NOMO-1 treated with DMSO at 0.1 percent for 48 hours (cell line): ENCODE data around the gene PCP2.

Experiments used
- DNase-seq: peaks from one replicate; lab custom pipeline; 2025; ENCODE audit not compliant: unreplicated experiment; lab: John Stamatoyannopoulos, UW

The PCP2 gene

DNA sequence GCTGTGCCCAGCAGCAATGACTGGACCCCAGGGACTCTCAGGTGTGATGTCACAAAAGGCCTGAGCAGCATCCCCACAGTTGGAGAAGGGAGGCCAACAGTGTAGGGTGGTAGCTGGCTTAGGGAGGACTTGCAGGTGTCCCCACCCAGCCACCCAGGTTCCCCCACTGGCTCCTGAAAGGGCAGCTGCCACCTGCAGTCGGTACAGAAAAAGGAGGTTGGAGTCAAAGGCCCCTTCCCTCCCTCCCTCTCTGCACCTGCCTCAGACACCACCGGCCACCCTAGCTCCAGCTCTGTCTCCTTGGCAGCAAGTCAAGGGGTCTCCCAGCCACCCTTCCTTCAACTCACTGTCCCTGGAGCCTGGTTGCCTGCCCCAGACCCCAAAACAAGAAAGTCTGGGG lies at the start of gene PCP2:
Gene PCP2, minus strand, starts transcription at position 22 of the 400 bp plus-strand sequence. CDS start 262 bp downstream, outside the sequence.
- DNase-seq: no peak

DNA sequence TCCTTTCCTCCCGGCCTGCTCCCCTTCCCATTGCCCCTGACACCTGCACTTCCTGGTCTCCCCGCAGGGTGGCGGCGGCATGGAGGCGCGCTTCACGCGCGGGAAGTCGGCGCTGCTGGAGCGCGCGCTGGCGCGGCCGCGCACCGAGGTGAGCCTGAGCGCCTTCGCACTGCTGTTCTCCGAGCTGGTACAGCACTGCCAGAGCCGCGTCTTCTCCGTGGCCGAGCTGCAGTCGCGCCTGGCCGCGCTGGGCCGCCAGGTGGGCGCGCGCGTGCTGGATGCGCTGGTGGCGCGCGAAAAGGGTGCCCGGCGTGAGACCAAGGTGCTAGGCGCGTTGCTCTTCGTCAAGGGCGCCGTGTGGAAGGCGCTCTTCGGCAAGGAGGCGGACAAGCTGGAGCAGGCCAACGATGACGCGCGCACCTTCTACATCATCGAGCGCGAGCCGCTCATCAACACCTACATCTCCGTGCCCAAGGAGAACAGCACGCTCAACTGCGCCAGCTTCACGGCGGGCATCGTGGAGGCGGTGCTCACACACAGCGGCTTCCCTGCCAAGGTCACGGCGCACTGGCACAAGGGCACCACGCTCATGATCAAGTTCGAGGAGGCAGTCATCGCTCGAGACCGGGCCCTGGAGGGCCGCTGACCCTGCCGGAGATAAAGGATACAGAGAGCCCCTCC lies 48.8 kb upstream of the PCP2 start:
- DNase-seq: no peak

DNA sequence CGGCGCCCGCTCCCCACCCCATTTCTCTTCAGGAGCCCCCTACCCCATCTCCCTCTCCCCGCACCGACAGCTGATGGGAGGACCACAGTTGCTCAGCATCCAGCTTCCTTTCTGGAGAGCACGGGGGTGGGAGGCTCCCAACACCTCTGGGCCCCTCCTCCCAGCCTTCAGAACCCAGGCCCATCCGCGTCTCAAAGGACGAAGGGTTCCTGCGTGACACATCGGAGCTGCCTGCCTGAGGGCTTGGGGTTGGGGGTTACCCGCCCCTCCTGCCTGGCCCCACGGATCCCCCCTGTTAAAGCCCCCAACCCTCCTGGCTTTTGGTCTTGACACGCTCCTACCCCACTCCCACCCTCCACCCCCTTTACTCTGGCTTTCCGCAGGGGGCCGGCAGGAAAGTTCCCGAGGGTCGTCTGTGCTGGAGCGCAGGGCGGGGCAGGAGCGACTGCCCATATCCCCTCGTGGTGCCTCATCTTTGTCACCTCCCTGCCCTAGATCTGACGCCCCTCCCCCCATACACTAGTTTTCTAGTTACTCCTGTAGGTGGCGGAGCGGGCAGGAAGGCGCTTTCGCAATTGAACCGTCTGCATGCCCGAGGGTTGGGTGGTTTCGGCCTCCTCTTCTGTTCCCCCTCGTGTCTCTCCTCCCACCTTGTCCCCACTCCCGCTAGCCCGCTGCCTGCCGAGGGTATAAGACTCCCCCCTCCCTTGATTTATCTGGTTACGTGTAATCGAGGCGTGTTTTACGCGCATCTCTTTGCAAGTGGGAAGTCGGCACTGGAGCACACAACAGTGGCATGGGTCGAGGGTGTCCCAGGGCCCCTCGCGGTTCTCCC lies 48.0 kb upstream of the PCP2 start:
- peak; percentile 98 for DNase-seq

DNA sequence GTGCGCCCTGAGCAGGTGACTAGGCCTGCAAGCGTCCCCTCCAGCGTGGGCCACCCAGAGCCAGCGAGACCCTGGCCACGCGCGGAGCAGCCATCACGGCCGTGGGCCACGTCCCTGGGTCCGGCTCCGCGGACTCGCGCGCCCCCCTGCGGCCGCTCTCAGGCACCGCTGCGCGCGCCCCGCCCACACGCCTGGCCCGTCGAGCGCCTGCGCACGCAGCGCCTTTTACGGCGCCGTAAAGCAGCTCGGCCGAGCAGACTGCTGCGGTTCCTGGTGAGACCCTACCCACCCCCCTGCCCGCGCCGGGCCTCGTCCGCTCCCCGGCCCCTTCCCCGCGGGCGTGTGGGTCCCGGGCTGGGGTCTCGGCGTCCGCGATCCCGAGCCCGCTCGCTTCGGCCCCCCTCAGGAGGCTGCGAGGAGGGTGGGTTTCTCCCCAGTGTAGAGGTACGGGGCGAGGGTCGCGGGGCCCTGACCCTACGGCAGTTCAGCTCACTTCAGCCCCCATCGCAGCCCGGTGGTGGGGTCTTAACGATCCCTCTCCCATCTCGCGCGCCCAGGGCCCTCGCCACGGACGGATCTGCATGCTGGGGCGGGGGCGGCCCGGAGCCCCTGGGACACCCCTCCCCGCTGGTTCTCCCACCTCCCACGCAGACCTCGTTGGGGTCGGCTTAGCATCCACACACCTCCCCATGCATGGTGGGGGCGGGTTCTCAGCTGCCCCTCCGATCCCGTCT lies 47.3 kb upstream of the PCP2 start, which contains the start of gene TRAPPC5:
Gene TRAPPC5, plus strand, starts transcription at position 228 of the 734 bp plus-strand sequence. CDS start 1,421 bp downstream, outside the sequence.
- DNase-seq: peak; percentile 76

DNA sequence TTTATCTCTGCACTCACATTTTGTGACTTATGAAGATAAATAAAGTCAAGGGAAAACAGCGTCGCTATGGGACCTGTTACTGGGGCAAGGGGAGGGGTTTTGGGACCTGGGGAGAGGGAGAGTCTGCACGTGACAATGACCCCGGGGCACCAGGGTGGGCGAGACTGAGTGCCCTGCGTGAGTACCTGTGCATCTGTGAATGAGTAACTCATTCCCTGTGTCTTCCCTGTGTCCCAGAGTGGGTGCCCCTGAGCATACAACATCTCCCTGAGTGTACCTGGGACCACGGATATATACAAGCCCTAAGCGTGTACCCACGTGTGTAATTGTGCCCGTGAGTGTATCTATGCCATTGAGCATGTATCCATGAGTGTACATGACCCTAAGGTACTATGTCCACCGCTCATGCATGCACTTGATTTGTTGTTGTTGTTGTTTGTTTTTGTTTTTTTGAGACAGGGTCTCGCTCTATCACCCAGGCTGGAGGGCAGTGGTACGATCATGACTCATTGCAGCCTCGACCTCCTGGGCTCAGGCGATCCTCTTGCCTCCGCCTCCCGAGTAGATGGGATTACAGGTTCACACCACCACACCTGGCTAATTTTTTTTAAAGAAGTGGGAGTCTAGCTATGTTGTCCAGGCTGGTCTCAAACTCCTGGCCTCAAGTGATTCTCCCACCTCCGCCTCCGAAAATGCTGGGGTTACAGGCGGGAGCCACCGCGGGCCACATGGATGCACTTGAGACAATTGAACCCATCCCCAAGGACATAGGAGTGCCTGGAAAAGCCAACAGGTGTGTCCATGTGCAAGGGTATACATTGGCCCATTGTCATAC lies 46.5 kb upstream of the PCP2 start:
- no peak for DNase-seq

DNA sequence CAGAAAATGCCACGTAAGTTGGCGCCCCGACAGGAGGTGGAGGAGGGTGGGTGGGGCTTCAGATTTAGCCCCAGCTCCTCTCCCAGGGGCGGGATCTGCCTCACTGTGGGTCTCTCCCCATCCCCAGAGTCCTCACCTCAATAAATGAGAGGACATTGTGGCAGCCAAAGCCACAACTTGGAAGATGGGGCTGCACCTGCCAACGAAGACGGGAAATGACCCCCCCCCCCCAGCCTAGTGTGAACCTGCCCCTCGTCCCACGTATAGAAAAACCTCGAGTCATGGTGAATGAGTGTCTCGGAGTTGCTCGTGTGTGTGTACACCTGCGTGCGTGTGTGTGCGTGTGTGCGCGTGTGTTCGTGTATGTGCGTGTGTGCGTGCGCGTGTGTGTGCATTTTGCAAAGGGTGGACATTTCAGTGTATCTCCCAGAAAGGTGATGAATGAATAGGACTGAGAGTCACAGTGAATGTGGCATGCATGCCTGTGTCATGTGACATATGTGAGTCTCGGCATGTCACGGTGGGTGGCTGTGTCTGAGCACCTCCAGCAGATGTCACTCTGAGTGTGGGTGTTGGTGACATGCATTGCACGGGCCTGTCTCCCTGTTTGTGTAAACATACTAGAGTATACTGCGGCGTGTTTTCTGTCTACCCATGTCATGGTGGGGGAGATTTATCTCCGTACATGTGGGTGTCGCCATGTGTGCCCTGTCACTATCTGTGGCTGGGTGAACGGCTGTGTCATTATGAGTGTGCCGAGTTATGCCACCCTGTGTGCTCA lies 45.6 kb upstream of the PCP2 start:
- DNase-seq: peak; percentile 26

DNA sequence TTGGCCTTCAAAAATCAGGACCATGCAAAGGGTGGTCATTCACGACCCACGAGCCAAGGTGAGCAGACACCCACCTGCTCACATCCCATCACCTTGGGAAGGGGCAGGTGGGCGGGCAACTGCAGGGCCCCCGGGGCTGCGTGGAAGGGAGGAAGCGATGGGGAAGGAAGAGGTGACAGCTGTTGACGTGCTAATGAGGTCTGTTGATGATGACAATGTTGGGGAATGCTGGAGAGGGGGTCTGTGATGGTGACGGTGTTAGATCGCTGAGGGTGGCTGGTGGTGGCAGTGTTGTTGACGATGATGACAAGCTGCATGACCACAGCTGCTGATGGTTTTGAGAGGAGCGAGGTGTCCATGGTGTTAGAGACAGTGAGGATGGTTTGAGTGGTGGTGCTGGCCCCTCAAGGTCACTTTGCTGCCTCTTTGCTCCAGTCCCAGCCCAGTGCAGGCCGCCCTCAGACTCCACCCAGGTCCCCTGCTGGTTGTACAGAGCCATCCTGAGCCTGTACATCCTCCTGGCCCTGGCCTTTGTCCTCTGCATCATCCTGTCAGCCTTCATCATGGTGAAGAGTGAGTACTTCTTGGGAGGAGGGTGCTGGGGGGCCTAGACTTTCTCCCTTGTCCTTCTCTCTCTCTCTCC lies 44.3 kb upstream of the PCP2 start:
- DNase-seq: peak; percentile 40

DNA sequence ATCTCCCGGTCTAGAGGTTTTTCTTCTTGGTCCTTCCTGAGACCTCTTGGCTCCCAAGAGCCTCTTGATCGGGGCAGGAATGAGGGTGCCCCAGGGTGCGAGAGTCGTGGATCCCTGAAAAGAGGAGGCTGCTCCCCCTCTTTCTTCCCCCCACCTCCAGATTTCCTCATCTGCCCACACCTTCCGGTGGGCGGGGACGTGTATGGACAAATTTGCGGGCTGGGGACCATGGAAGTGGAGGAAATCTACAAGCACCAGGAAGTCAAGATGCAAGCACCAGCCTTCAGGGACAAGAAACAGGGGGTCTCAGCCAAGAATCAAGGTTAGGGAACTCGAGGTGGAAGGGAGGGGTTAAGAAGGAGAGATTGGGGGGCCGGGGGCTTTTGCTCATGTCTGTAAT lies 43.3 kb upstream of the PCP2 start, which contains the start of gene MCEMP1:
Gene MCEMP1, plus strand, starts transcription at position 237 of the 400 bp plus-strand sequence. Its CDS starts 31 bp downstream, at position 268.
- peak; percentile 28 for DNase-seq

DNA sequence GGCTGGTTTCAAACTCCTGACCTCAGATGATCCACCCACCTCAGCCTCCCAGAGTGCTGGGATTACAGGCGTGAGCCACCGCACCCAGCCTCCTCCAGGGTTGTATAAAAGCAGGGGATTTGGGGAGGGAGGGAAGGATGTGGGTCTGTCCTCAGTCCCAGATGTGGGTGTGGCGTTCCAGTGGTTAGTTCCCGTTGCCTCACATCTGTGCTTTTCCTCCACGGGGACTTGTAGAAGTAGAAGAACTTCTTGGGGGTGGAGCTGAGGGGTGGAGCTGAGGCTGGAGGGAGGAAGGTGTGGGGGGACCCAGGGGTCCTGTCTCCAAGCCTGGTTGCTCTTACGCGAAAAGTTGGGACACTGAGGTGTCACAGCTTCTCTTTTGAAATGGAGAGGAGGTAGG lies 42.9 kb upstream of the PCP2 start:
- peak; percentile 42 for DNase-seq

DNA sequence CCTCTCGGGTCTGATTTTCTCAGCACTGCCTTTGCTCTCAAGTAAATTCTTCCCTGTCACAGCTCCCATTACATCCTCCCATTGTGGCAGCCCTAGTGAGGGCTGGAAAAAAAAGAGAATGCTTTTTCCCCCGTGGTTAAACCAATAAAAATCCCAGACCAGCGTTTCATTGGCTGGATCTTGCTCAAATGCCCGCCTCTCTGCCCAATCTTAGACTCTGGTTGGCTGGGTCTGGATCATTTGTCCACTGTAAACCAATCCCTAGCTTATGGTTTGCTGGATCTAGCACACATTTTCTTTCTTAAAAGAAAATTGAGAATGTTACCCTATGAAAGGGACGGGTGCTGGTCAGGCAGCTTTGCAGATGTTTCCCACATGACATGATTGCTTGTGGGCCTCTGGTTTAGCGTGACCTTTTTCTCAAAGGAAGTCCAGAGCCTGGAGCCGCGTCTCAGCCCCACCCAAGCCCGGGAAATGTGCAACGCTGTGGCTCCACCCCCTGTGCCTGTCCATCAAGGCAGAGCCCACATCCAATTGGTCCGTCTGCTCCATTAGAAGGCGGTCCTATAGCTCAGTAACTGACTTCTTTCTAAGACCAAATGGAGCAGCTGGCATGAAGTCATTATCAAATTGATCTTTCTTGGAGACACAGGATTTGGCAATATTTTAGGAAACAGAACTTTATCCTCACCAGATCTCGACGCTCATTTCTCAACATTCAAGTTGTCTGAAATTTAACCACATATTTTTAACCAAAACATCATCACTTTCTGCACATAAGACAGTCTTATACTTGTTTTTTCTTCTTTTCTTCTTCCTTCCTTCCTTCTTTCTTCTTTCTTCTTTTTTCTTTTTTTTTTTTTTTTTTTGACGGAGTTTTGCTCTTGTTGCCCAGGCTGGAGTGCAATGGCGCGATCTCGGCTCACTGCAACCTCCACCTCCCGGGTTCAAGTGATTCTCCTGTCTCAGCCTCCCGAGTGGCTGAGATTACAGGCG lies 40.8 kb upstream of the PCP2 start:
- DNase-seq: peak; percentile 93

DNA sequence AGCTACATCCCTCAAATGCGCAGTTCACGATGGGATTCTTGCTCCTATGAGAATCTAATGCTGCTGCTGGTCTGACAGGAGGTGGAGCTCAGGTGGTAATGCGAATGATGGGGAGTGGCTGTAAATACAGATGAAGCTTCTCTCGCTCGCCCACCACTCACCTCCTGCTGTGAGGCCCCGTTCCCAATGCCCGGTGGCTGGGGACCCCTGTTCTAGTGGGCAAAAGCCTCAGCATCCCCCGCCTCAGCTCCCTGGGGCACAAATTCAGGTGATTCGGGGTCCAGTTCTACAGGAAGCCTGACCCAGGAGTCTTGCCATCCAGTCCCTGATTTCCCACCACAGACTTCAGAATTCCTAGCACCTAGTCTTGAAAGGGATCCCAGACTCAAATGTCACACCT lies 39.0 kb upstream of the PCP2 start:
- DNase-seq: no peak

DNA sequence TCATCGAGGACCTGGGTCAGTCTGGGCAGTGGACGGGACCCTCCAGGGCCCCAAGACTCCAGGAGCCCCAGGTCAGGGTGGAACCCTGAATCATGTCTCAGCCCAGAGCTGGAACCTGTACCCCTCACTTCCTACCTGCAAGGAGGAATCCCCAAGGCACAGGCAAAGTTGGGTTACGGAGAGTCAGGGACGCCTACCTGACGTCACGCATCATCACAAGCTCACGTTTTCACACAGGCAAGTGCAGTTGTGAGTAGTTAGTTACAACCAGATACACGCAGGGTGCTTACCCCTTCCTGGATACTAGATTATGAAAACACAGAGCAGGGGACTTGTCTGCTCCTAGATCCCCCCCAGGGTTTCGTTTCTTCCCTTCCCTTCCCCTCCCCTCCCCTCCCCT lies 37.3 kb upstream of the PCP2 start:
- DNase-seq: no peak

DNA sequence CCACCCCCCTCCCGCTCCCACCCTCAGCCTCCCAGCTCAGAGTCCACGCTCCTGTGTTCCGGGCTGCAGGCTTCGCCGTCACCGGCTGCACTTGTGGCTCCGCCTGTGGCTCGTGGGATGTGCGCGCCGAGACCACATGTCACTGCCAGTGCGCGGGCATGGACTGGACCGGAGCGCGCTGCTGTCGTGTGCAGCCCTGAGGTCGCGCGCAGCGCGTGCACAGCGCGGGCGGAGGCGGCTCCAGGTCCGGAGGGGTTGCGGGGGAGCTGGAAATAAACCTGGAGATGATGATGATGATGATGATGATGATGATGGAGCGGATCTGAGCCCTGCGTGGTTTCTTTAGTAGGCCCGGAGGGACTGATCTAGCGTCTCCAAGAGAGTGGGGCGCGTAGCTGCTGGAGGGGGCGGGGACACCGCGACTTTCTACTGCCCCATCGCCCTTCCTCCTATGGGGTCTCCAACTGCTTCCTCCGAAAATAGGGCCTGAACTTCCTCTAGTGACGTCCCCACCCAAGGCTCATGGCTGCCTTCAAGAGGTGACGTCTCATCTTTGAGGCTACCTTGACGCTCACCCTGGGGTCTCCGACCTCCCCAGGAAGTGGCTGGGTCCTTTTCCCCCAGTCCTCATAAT lies 36.7 kb upstream of the PCP2 start:
- DNase-seq: peak; percentile 17

DNA sequence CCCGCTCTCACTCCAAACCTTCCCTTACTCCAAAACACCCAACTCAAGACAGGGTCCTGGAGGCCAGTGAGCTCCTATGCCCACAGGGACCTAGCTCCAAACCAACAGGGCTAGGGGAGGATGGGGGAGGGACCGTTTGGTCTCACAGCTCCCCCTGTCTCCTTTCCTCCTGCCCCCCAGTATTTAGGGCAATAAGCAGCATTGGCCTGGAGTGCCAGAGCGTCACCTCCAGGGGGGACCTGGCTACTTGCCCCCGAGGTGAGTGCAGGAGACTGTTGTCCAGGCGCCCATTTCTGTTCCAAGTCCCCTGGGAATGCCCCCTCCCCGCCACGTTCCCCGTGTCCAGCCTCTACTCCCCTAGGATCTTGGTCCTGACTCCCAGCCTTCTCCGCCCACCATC lies 36.1 kb upstream of the PCP2 start:
- DNase-seq: no peak

DNA sequence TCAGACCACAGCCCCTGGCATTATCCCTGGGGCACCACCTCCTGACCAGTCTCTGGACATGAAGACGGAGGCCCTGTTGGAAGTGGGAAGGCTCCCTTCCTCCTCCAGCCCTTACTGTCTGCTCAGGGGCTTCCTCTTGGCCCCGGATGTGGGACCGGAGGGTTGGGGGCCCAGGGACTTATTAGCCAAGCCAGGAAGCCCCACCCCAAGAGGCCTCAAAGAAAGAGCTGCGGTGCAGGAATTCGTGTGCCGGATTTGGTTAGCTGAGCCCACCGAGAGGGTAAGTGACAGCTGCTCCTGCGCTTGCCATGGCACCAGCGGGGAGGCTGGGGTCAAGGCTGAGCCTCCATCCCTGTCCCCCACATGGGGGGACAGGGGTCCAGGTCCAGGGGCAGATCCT lies 35.3 kb upstream of the PCP2 start, which contains the start of gene RETN:
Gene RETN, plus strand, starts transcription at position 208 of the 400 bp plus-strand sequence. CDS start 278 bp downstream, outside the sequence.
- no peak for DNase-seq

DNA sequence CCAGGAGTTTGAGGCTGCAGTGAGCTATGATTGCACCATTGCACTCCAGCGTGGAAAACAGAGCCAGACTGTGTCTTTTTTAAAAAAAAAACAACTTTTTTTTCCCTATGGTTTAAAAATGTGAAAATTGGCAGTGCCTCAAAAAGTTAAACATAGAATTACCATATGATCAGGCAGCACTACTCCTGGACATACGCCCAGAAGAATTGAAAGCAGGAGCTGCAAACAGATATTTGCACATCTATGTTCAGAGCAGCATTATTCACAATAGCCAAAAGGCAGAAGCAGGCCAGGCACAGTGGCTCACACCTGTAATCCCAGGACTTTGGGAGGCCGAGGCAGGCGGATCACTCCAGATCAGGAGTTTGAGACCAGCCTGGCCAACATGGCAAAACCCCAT lies 31.6 kb upstream of the PCP2 start:
- no peak for DNase-seq

DNA sequence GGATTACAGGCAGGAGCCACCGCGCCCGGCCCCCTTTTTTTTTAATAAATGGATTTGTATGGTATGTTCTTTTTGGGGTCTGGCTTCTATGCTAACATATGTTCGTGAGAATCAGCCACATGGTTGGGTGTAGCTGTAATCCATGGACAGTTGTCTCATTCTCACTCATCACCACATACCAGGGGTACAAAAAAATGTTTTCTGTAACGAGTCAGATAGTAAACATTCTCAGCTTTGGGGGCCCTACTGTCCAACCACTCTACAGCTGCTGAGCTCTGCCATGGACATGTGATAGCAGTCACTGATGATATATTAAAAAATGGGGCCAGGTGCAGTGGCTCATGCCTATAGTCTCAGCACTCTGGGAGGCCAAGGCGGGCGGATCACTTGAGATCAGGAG lies 30.2 kb upstream of the PCP2 start:
- no peak for DNase-seq
